HEK293T (cell line): ENCODE data around the gene NDUFV1.

Experiments
- CTCF ChIA-PET: fragments of 350-600 bp; formaldehyde crosslinking; extraction: SDS; loops from one replicate; lab custom pipeline; 2021; ENCODE audit warnings: antibody characterized with exemption, inconsistent platforms; lab: Yijun Ruan, JAX
- POLR2A ChIA-PET: fragments of 350-600 bp; formaldehyde crosslinking; extraction: SDS; loops from one replicate; lab custom pipeline; 2020; ENCODE audit warnings: antibody characterized with exemption, inconsistent platforms; lab: Yijun Ruan, JAX
- DNase-seq: peaks from one replicate; pipeline ENCODE4 v3.0.0; 2012; ENCODE audit warnings: mixed read lengths; ENCODE audit errors: extremely low spot score
- ARNT ChIP-seq: fragments of 450-650 bp; IDR thresholded peaks from 2 replicates; pipeline ENCODE4 v1.6.1; 2017; ENCODE audit warnings: mild to moderate bottlenecking
- BHLHE40 ChIP-seq: fragments of 450-650 bp; IDR thresholded peaks from 2 replicates; pipeline ENCODE4 v1.6.1; 2016; ENCODE audit warnings: mild to moderate bottlenecking, moderate library complexity, borderline replicate concordance
- CTBP1 ChIP-seq: fragments of 450-650 bp; IDR thresholded peaks from 2 replicates; pipeline ENCODE4 v1.6.1; 2016; ENCODE audit warnings: borderline replicate concordance
- ELF4 ChIP-seq: fragments of 450-650 bp; IDR thresholded peaks from 2 replicates; pipeline ENCODE4 v1.6.1; 2017; ENCODE audit warnings: antibody characterized with exemption
- FOXA1 ChIP-seq: fragments of 450-650 bp; IDR thresholded peaks from 2 replicates; pipeline ENCODE4 v1.6.1; 2016; ENCODE audit warnings: mild to moderate bottlenecking
- FOXK2 ChIP-seq: fragments of 450-650 bp; IDR thresholded peaks from 2 replicates; pipeline ENCODE4 v1.6.1; 2016; ENCODE audit warnings: mild to moderate bottlenecking
- FOXM1 ChIP-seq: fragments of 450-650 bp; IDR thresholded peaks from 2 replicates; pipeline ENCODE4 v1.6.1; 2017; ENCODE audit warnings: mild to moderate bottlenecking, borderline replicate concordance
- HDGF ChIP-seq: fragments of 450-650 bp; IDR thresholded peaks from 2 replicates; pipeline ENCODE4 v1.6.1; 2017; ENCODE audit warnings: antibody characterized with exemption, borderline replicate concordance
- L3MBTL2 ChIP-seq: fragments of 450-650 bp; conservative IDR thresholded peaks from 2 replicates; pipeline ENCODE4 v1.6.1; 2016; ENCODE audit warnings: mild to moderate bottlenecking
- LEF1 ChIP-seq: fragments of 450-650 bp; IDR thresholded peaks from 2 replicates; pipeline ENCODE4 v1.6.1; 2017; ENCODE audit warnings: mild to moderate bottlenecking, borderline replicate concordance
- NFRKB ChIP-seq: fragments of 450-650 bp; IDR thresholded peaks from 2 replicates; pipeline ENCODE4 v1.6.1; 2016; ENCODE audit warnings: mild to moderate bottlenecking, moderate library complexity
- PKNOX1 ChIP-seq: fragments of 450-650 bp; IDR thresholded peaks from 2 replicates; pipeline ENCODE4 v1.6.1; 2016
- SP1 ChIP-seq: fragments of 450-650 bp; IDR thresholded peaks from 2 replicates; pipeline ENCODE4 v1.6.1; 2017
- SUZ12 ChIP-seq: fragments of 450-650 bp; IDR thresholded peaks from 2 replicates; pipeline ENCODE4 v1.6.1; 2016; ENCODE audit warnings: mild to moderate bottlenecking
- TARDBP ChIP-seq: fragments of 450-650 bp; IDR thresholded peaks from 2 replicates; pipeline ENCODE4 v1.6.1; 2016
- ZNF384 ChIP-seq: fragments of 450-650 bp; IDR thresholded peaks from 2 replicates; pipeline ENCODE4 v1.6.1; 2016

NDUFV1 gene

GRCh38 chr11:67612751-67613150, 6.0 kb downstream of the NDUFV1 start:
- CTCF ChIA-PET, result interaction anchor here (2.9 kb wide), 1 partner anchor 17 kb away, joined by 15 read pairs; the partner anchor contains the start of gene NUDT8
- no peak for DNase-seq
- POLR2A ChIA-PET, result interaction anchor here (1.6 to 3.0 kb wide), 2 partner anchors 15 to 30 kb away, joined by 3 to 13 read pairs; partner anchors contain the start of gene GSTP1
- TF ChIP-seq LEF1 (no peak), CTBP1 (no peak)

GRCh38 chr11:67613313-67613959, 6.7 kb downstream of the NDUFV1 start:
- ChIA-PET POLR2A (interaction anchor here (1.5 to 3.0 kb wide), 3 partner anchors 14 to 41 kb away, joined by 3 to 13 read pairs (median 4); partner anchors contain the start of gene GSTP1), CTCF (interaction anchor here (0.7 to 2.9 kb wide), 5 partner anchors 8 to 100 kb away, joined by 3 to 15 read pairs (median 4); partner anchors contain the start of gene NUDT8)
- no peak for DNase-seq
- TF ChIP-seq SP1 (no peak), CTBP1 (no peak), SUZ12 (no peak), L3MBTL2 (no peak), TARDBP (no peak), ELF4 (no peak), ZNF384 (no peak), HDGF (no peak), PKNOX1 (no peak), BHLHE40 (no peak), FOXK2 (no peak)

- POLR2A ChIA-PET, result interaction anchor here (0.6 to 3.0 kb wide), 3 partner anchors 15 to 41 kb away, joined by 3 to 13 read pairs (median 4); partner anchors contain the start of gene GSTP1
- DNase-seq, result peak; percentile 66
- TF ChIP-seq TARDBP (no peak), FOXK2 (no peak), ZNF384 (no peak), L3MBTL2 (no peak), LEF1 (no peak), ELF4 (no peak), NFRKB (no peak), SP1 (no peak), CTBP1 (no peak), FOXM1 (no peak), BHLHE40 (no peak), PKNOX1 (no peak), SUZ12 (no peak), ARNT (no peak), HDGF (no peak), FOXA1 (no peak)
- CTCF ChIA-PET, result interaction anchor here (0.5 to 2.9 kb wide), 10 partner anchors 8 to 99 kb away, joined by 3 to 15 read pairs (median 4); partner anchors contain the start of gene NUDT8
These were observed 7.4 kb downstream of the NDUFV1 start for GRCh38 chr11:67613960-67614715.

- peak; percentile 70 for DNase-seq
- POLR2A ChIA-PET, result interaction anchor here (0.6 to 3.0 kb wide), 3 partner anchors 14 to 42 kb away, joined by 3 to 13 read pairs (median 4); partner anchors contain the start of gene GSTP1
- TF ChIP-seq FOXK2 (no peak), ZNF384 (no peak), L3MBTL2 (no peak), TARDBP (no peak), ELF4 (no peak), PKNOX1 (no peak), BHLHE40 (no peak), NFRKB (no peak), SP1 (no peak), LEF1 (no peak), SUZ12 (no peak), FOXA1 (no peak), HDGF (no peak), FOXM1 (no peak), ARNT (no peak), CTBP1 (no peak)
- CTCF ChIA-PET, result interaction anchor here (0.5 to 2.9 kb wide), 10 partner anchors 9 to 99 kb away, joined by 3 to 15 read pairs (median 4); partner anchors contain the start of gene NUDT8
These were observed 8.3 kb downstream of the NDUFV1 start for GRCh38 chr11:67614730-67615714.
